A549 (cell line): ENCODE data around the gene RPP21. TPM values are rescaled to one million over a fixed set of nuclear protein-coding genes. Genes with fewer than 3 reads are reported as not detected.

Experiments
- ATAC-seq, 2 experiments: fragments of 200-7000 bp in 1 of 2; fragments of >200 bp in 1 of 2; cut with Nextera tagmentation in 1 of 2; cut with Tn5 transposase in 1 of 2; 3 replicates each; pipeline versions ENCODE4 v1.8.0 to v1.9.1; 2018 to 2020; ENCODE audit warnings: mild to moderate bottlenecking in 1 of 2, moderate library complexity in 1 of 2
- CTCF ChIA-PET: fragments of 300-600 bp; sonication (Branson Sonifier 250); formaldehyde crosslinking; extraction: SDS; loops from one replicate; lab custom pipeline; 2021; ENCODE audit warnings: antibody characterized with exemption, inconsistent platforms; lab: Yijun Ruan, JAX
- POLR2A ChIA-PET: fragments of 350-600 bp; formaldehyde crosslinking; extraction: SDS; loops from one replicate; lab custom pipeline; 2021; ENCODE audit warnings: antibody characterized with exemption, inconsistent platforms; lab: Yijun Ruan, JAX
- DNase-seq, 2 experiments: peaks; one replicate each; pipeline versions ENCODE4 v3.0.0 to v3.0.0-alpha.2; 2011 to 2016; ENCODE audit warnings: low read depth in 1 of 2, low spot score in 1 of 2
- FAIRE-seq: peaks from 2 replicates; lab custom pipeline; 2011; peaks lifted over from hg19 to GRCh38; lab: Jason Lieb, UNC
- H3K27ac ChIP-seq, 2 experiments: fragments of >200 bp; sonication (Bioruptor Twin); formaldehyde crosslinking; 3 replicates each; pipeline ENCODE4 v1.5.1; 2016 to 2017
- H3K4me1 ChIP-seq: fragments of >200 bp; sonication (Bioruptor Twin); formaldehyde crosslinking; 3 replicates; pipeline ENCODE4 v1.6.1; 2016
- H3K4me2 ChIP-seq: fragments of >200 bp; sonication (Bioruptor Twin); formaldehyde crosslinking; 3 replicates; pipeline ENCODE4 v1.6.1; 2016
- H3K4me3 ChIP-seq: fragments of >200 bp; sonication (Bioruptor Twin); formaldehyde crosslinking; 3 replicates; pipeline ENCODE4 v1.5.1; 2016
- H3K9me3 ChIP-seq: fragments of >200 bp; sonication (Bioruptor Twin); formaldehyde crosslinking; 3 replicates; pipeline ENCODE4 v1.6.1; 2016
- CEBPB ChIP-seq, 2 experiments: fragments of >200 bp in 1 of 2; sonication (Bioruptor Twin) in 1 of 2; formaldehyde crosslinking in 1 of 2; IDR thresholded peaks; 2 replicates each; pipeline ENCODE4 v1.6.1; 2012 to 2016
- CHD2 ChIP-seq: fragments of 150-350 bp; IDR thresholded peaks from 2 replicates; pipeline ENCODE4 v1.6.1; 2014; ENCODE audit warnings: low read length; ENCODE audit not compliant: partially characterized antibody
- CTCF ChIP-seq: fragments of >200 bp; sonication (Bioruptor Twin); formaldehyde crosslinking; IDR thresholded peaks from 3 replicates; pipeline ENCODE4 v1.5.1; 2016
- EHF ChIP-seq: fragments of 250-450 bp; sonication (Bioruptor Pico); IDR thresholded peaks from 2 replicates; pipeline ENCODE4 v1.5.0; 2020; ENCODE audit warnings: mild to moderate bottlenecking
- ELK1 ChIP-seq: fragments of 150-350 bp; IDR thresholded peaks from 2 replicates; pipeline ENCODE4 v1.6.1; 2014; ENCODE audit warnings: low read depth, mild to moderate bottlenecking, low read length
- EP300 ChIP-seq, 2 experiments: fragments of >200 bp; sonication (Bioruptor Twin); formaldehyde crosslinking; IDR thresholded peaks; 2 replicates in 1 of 2; 3 replicates in 1 of 2; pipeline ENCODE4 v1.6.1; 2016 to 2017
- FOXS1 ChIP-seq: fragments of 250-450 bp; sonication (Bioruptor Pico); IDR thresholded peaks from 2 replicates; pipeline ENCODE4 v1.5.0; 2020; ENCODE audit warnings: mild to moderate bottlenecking, moderate library complexity
- GATA3 ChIP-seq: IDR thresholded peaks from 2 replicates; pipeline ENCODE4 v1.6.1; 2012; ENCODE audit warnings: borderline replicate concordance
- HOXB13 ChIP-seq: fragments of 250-450 bp; sonication (Bioruptor Pico); IDR thresholded peaks from 2 replicates; pipeline ENCODE4 v1.5.0; 2020; ENCODE audit warnings: low read depth, mild to moderate bottlenecking, moderate library complexity
- HOXB5 ChIP-seq: fragments of 250-450 bp; sonication (Bioruptor Pico); IDR thresholded peaks from 2 replicates; pipeline ENCODE4 v1.5.0; 2020; ENCODE audit warnings: mild to moderate bottlenecking, moderate library complexity
- NFE2L2 ChIP-seq: fragments of 150-350 bp; conservative IDR thresholded peaks from 2 replicates; pipeline ENCODE4 v1.6.1; 2014; ENCODE audit warnings: low read length
- PHF8 ChIP-seq: fragments of 200-600 bp; sonication (generic); IDR thresholded peaks from 2 replicates; pipeline ENCODE4 v1.6.1; 2016; ENCODE audit warnings: low read depth, mild to moderate bottlenecking, antibody characterized with exemption, moderate library complexity, borderline replicate concordance
- RFX5 ChIP-seq: fragments of 450-650 bp; IDR thresholded peaks from 2 replicates; pipeline ENCODE4 v1.7.1; 2014; ENCODE audit warnings: antibody characterized with exemption, mild to moderate bottlenecking, moderate library complexity
- RNF2 ChIP-seq: fragments of 200-600 bp; sonication (generic); IDR thresholded peaks from 2 replicates; pipeline ENCODE4 v1.6.1; 2016; ENCODE audit warnings: low read depth, mild to moderate bottlenecking, antibody characterized with exemption, moderate library complexity, borderline replicate concordance
- SREBF2 ChIP-seq: fragments of 450-650 bp; IDR thresholded peaks from 2 replicates; pipeline ENCODE4 v1.6.1; 2014; ENCODE audit warnings: mild to moderate bottlenecking, moderate library complexity
- TP53 ChIP-seq: fragments of 250-450 bp; sonication (Bioruptor Pico); IDR thresholded peaks from 2 replicates; pipeline ENCODE4 v1.5.0; 2021; ENCODE audit warnings: mild to moderate bottlenecking, moderate library complexity
- ZC3H11A ChIP-seq: fragments of 450-650 bp; IDR thresholded peaks from 2 replicates; pipeline ENCODE4 v1.6.1; 2014; ENCODE audit warnings: antibody characterized with exemption, mild to moderate bottlenecking
- ZFP36 ChIP-seq: fragments of 450-650 bp; IDR thresholded peaks from 2 replicates; pipeline ENCODE4 v1.6.1; 2014; ENCODE audit warnings: borderline replicate concordance; ENCODE audit not compliant: partially characterized antibody
- ZSCAN20 ChIP-seq: fragments of 250-450 bp; sonication (Bioruptor Pico); IDR thresholded peaks from 2 replicates; pipeline ENCODE4 v1.8.0; 2022; ENCODE audit warnings: mild to moderate bottlenecking, moderate library complexity
- WGBS: methylation state at CpG from one replicate; pipeline ENCODE4 v1.1.6; 2017; ENCODE audit errors: missing lambda C conversion rate; 5-methylcytosine and 5-hydroxymethylcytosine counted together
- polyA plus RNA-seq, 4 experiments: library from polyadenylated mRNA; depleted of rRNA in 3 of 4; stranded (reverse); fragments of >200 nt; fragmentation: RNase III in 1 of 4; extraction: RNeasy Plus Mini Kit Qiagen cat#74134 plus additional on column Dnase treatment in 1 of 4; gene quantifications; 2 replicates in 3 of 4; 3 replicates in 1 of 4; pipeline ENCODE4 v1.2.3, GENCODE V29; 2011 to 2017
- TF ChIP-seq, protein P1 (sequence below): fragments of 250-450 bp; sonication (Bioruptor Pico); IDR thresholded peaks from 2 replicates; pipeline ENCODE4 v1.5.0; 2021; ENCODE audit warnings: mild to moderate bottlenecking, moderate library complexity, borderline replicate concordance
- TF ChIP-seq, protein P2 (sequence below): IDR thresholded peaks from 2 replicates; pipeline ENCODE4 v1.6.1; 2012

RPP21 gene
- polyA plus RNA-seq, 2 of the 4 experiments (the other 2 are of a cell fraction), result 33.6 to 54.8 TPM

- TF ChIP-seq EHF (CRISPR knock-in tag) (no peak), EP300 (IDR thresholded peaks at IDR 0.05) (no peak), PHF8 (no peak), ZC3H11A (no peak)
- TF ChIP-seq, all 56 proteins: peak for 0
- DNase-seq (no peak), ATAC-seq (no peak), FAIRE-seq (no peak)
- Histone ChIP-seq H3K4me1 (peaks cover 9% of the 10 kb centered on the region; the same call in 1 of the 3 replicates), H3K4me3 (no peak overlapping the region), H3K9me3 (no peaks in the 10 kb centered on the region), H3K4me2 (no peak overlapping the region), H3K27ac (no peak overlapping the region)
- CTCF ChIA-PET, result interaction anchor here (0.6 kb wide), 1 partner anchor 22 kb away, joined by 3 read pairs; no protein-coding TSS in a partner anchor
- POLR2A ChIA-PET, result no interaction called here
- 88% methylated on average over 3 of the region's 3 CpGs for WGBS
Measured at GRCh38 chr6:30341218-30341617, 3.7 kb upstream of the RPP21 start.

DNA sequence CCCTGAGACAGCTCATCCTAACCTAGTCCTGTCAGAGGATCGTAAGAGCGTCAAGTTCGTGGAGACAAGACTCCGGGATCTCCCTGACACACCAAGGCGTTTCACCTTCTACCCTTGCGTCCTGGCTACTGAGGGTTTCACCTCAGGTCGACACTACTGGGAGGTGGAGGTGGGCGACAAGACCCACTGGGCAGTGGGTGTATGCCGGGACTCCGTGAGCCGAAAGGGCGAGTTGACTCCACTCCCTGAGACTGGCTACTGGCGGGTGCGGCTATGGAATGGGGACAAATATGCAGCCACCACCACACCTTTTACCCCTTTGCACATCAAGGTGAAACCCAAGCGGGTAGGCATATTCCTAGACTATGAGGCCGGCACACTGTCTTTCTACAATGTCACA lies 3.2 kb upstream of the RPP21 start:
- no peak for ATAC-seq
- 96% methylated on average over 15 of the region's 16 CpGs for WGBS
- H3K9me3 ChIP-seq, result no peaks in the 10 kb centered on the region
- no peak for FAIRE-seq
- H3K4me3 ChIP-seq, result no peak overlapping the region
- TF ChIP-seq HOXB5 (CRISPR knock-in tag) (no peak), TP53 (CRISPR knock-in tag) (no peak), ELK1 (no peak), CTCF (no peak), FOXS1 (CRISPR knock-in tag) (no peak), SREBF2 (no peak), ZFP36 (no peak), CHD2 (no peak), NFE2L2 (no peak), RFX5 (no peak), CEBPB (IDR thresholded peaks at IDR 0.05) (no peak), GATA3 (no peak), RNF2 (no peak), ZSCAN20 (CRISPR knock-in tag) (no peak), HOXB13 (CRISPR knock-in tag) (no peak)
- TF ChIP-seq, protein P1, sequence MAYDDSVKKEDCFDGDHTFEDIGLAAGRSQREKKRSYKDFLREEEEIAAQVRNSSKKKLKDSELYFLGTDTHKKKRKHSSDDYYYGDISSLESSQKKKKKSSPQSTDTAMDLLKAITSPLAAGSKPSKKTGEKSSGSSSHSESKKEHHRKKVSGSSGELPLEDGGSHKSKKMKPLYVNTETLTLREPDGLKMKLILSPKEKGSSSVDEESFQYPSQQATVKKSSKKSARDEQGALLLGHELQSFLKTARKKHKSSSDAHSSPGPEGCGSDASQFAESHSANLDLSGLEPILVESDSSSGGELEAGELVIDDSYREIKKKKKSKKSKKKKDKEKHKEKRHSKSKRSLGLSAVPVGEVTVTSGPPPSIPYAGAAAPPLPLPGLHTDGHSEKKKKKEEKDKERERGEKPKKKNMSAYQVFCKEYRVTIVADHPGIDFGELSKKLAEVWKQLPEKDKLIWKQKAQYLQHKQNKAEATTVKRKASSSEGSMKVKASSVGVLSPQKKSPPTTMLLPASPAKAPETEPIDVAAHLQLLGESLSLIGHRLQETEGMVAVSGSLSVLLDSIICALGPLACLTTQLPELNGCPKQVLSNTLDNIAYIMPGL (CRISPR knock-in tag), result no peak
- TF ChIP-seq, protein P2, sequence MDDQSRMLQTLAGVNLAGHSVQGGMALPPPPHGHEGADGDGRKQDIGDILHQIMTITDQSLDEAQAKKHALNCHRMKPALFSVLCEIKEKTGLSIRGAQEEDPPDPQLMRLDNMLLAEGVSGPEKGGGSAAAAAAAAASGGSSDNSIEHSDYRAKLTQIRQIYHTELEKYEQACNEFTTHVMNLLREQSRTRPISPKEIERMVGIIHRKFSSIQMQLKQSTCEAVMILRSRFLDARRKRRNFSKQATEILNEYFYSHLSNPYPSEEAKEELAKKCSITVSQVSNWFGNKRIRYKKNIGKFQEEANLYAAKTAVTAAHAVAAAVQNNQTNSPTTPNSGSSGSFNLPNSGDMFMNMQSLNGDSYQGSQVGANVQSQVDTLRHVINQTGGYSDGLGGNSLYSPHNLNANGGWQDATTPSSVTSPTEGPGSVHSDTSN, result no peak
- peaks cover 9% of the 10 kb centered on the region; the same call in 1 of the 3 replicates for H3K4me1 ChIP-seq
- H3K4me2 ChIP-seq, result no peak overlapping the region
- CTCF ChIA-PET, result interaction anchor here (0.6 to 1.3 kb wide), 2 partner anchors 16 to 23 kb away, joined by 3 to 4 read pairs; no protein-coding TSS in a partner anchor
- DNase-seq, result no peak
- no peak overlapping the region for H3K27ac ChIP-seq
- POLR2A ChIA-PET, result no interaction called here
